T follicular helper cell (primary cell): ENCODE data around the gene SUSD2.

Source experiments
- DNase-seq: peaks from one replicate; pipeline ENCODE4 v3.0.0-alpha.2; 2020; ENCODE audit warnings: low read depth

The SUSD2 gene

GRCh38 chr22:24153959-24154358, 27.3 kb upstream of the SUSD2 start:
- DNase-seq, result no peak

- no peak for DNase-seq
Observed at GRCh38 chr22:24154826-24155225, 26.5 kb upstream of the SUSD2 start.

GRCh38 chr22:24155627-24156140, 25.6 kb upstream of the SUSD2 start:
- peak; percentile 13 for DNase-seq

GRCh38 chr22:24156141-24156912, 25.0 kb upstream of the SUSD2 start:
- peak; percentile 31 for DNase-seq

- peak; percentile 82 for DNase-seq
Observed at GRCh38 chr22:24156913-24157821, 24.1 kb upstream of the SUSD2 start.

GRCh38 chr22:24157822-24158135, 23.5 kb upstream of the SUSD2 start:
- no peak for DNase-seq

GRCh38 chr22:24159650-24160049, 21.6 kb upstream of the SUSD2 start:
- DNase-seq, result no peak

GRCh38 chr22:24160546-24160945, 20.7 kb upstream of the SUSD2 start:
- no peak for DNase-seq

GRCh38 chr22:24161485-24161884, 19.8 kb upstream of the SUSD2 start:
- DNase-seq, result no peak

- DNase-seq, result no peak
Observed at GRCh38 chr22:24161909-24162308, 19.4 kb upstream of the SUSD2 start.

GRCh38 chr22:24162436-24162835, 18.9 kb upstream of the SUSD2 start:
- DNase-seq, result no peak

- DNase-seq, result no peak
Observed at GRCh38 chr22:24164243-24164642, 17.0 kb upstream of the SUSD2 start.

GRCh38 chr22:24164940-24165339, 16.3 kb upstream of the SUSD2 start:
- DNase-seq, result no peak

GRCh38 chr22:24165673-24166072, 15.6 kb upstream of the SUSD2 start:
- DNase-seq, result no peak

GRCh38 chr22:24166811-24167210, 14.5 kb upstream of the SUSD2 start:
- no peak for DNase-seq

- no peak for DNase-seq
Observed at GRCh38 chr22:24169439-24170058, 11.7 kb upstream of the SUSD2 start.

- DNase-seq, result no peak
Observed at GRCh38 chr22:24170188-24170587, 11.1 kb upstream of the SUSD2 start.

- no peak for DNase-seq
Observed at GRCh38 chr22:24170632-24171031, 10.7 kb upstream of the SUSD2 start.

- no peak for DNase-seq
Observed at GRCh38 chr22:24171822-24172221, 9.5 kb upstream of the SUSD2 start.

GRCh38 chr22:24175160-24175808, 6.0 kb upstream of the SUSD2 start:
- DNase-seq, result peak; percentile 37

- DNase-seq, result no peak
Observed at GRCh38 chr22:24176040-24176439, 5.2 kb upstream of the SUSD2 start.

- no peak for DNase-seq
Observed at GRCh38 chr22:24176630-24177029, 4.7 kb upstream of the SUSD2 start.
